Glutamatergic neuron (in vitro differentiated cells): ENCODE results near the gene ZFC3H1. TPM values are rescaled to one million over a fixed set of nuclear protein-coding genes. Genes with fewer than 3 reads are reported as not detected.
A peak's percentile ranks its signal among the peaks of the same experiment; 100 is the strongest.

Experiments
- DNase-seq: peaks from one replicate; pipeline ENCODE4 v3.0.0; 2022
- H3K27ac Mint-ChIP-seq: one replicate; pipeline ENCODE4 v1.8.0; 2020; ENCODE audit warnings: mild to moderate bottlenecking, mixed read lengths, inconsistent platforms; ENCODE audit not compliant: unreplicated experiment
- H3K27me3 Mint-ChIP-seq: one replicate; pipeline ENCODE4 v1.8.0; 2020; ENCODE audit warnings: mild to moderate bottlenecking, moderate library complexity, mixed read lengths, inconsistent platforms; ENCODE audit not compliant: unreplicated experiment
- H3K36me3 Mint-ChIP-seq: one replicate; pipeline ENCODE4 v1.8.0; 2020; ENCODE audit warnings: mild to moderate bottlenecking, mixed read lengths, inconsistent platforms; ENCODE audit not compliant: unreplicated experiment
- H3K4me1 Mint-ChIP-seq: one replicate; pipeline ENCODE4 v1.8.0; 2020; ENCODE audit warnings: mild to moderate bottlenecking, low read depth, mixed read lengths, inconsistent platforms; ENCODE audit not compliant: unreplicated experiment
- H3K4me3 Mint-ChIP-seq: one replicate; pipeline ENCODE4 v1.8.0; 2020; ENCODE audit warnings: mild to moderate bottlenecking, mixed read lengths, inconsistent platforms; ENCODE audit not compliant: unreplicated experiment
- H3K9me3 Mint-ChIP-seq: one replicate; pipeline ENCODE4 v1.8.0; 2020; ENCODE audit warnings: mild to moderate bottlenecking, moderate library complexity, mixed read lengths, inconsistent platforms; ENCODE audit not compliant: unreplicated experiment
- total RNA-seq: library from RNA; stranded (reverse); fragmentation: NEBNext Ultra II Directional; extraction: Animal tissue kit (Norgen Biotek cat#: 25700); gene quantifications from one replicate; pipeline ENCODE4 v1.2.1, GENCODE V29; 2021; ENCODE audit not compliant: unreplicated experiment
- TF ChIP-seq, protein P1 (sequence below): fragments of 200-600 bp; sonication (generic); IDR thresholded peaks from one replicate; pipeline ENCODE4 v1.5.0; 2021; ENCODE audit not compliant: partially characterized antibody, unreplicated experiment

The ZFC3H1 gene
- total RNA-seq, 1 donor from 2014 or later, result 66.7 TPM

DNA sequence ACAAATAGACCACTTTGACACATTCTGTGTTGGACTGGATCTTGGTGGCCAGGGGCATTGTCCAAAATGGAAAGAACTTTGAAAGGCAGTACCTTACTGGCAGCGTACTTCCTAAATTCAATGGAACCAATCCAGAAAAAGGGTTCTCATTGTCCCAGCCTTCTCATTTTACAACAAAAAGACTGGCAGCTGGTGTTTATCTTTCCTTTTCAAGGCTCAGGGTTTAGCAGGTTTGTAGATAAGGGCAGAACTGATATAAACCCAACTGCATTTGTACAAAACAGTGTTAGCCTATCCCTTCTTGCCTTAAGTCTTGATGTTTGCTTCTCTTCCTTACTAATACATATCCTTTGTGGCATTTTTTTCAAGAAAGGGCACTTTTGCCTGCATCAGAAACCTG, 8.2 kb upstream of the ZFC3H1 start:
- Mint-ChIP-seq H3K4me1 (peaks cover 6% of the 10 kb centered on the region), H3K27ac (peak overlapping the region; percentile 23), H3K9me3 (peaks cover 2% of the 10 kb centered on the region), H3K36me3 (no peaks in the 10 kb centered on the region), H3K4me3 (no peak overlapping the region), H3K27me3 (no peaks in the 10 kb centered on the region)
- TF ChIP-seq, protein P1, sequence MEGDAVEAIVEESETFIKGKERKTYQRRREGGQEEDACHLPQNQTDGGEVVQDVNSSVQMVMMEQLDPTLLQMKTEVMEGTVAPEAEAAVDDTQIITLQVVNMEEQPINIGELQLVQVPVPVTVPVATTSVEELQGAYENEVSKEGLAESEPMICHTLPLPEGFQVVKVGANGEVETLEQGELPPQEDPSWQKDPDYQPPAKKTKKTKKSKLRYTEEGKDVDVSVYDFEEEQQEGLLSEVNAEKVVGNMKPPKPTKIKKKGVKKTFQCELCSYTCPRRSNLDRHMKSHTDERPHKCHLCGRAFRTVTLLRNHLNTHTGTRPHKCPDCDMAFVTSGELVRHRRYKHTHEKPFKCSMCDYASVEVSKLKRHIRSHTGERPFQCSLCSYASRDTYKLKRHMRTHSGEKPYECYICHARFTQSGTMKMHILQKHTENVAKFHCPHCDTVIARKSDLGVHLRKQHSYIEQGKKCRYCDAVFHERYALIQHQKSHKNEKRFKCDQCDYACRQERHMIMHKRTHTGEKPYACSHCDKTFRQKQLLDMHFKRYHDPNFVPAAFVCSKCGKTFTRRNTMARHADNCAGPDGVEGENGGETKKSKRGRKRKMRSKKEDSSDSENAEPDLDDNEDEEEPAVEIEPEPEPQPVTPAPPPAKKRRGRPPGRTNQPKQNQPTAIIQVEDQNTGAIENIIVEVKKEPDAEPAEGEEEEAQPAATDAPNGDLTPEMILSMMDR, result no peak
- no peak for DNase-seq

GRCh38 chr12:71671311-71671710, 7.7 kb upstream of the ZFC3H1 start:
- Mint-ChIP-seq H3K36me3 (no peaks in the 10 kb centered on the region), H3K9me3 (peaks cover 2% of the 10 kb centered on the region), H3K4me1 (peaks cover 6% of the 10 kb centered on the region), H3K27ac (no peak overlapping the region), H3K27me3 (no peaks in the 10 kb centered on the region), H3K4me3 (no peak overlapping the region)
- no peak for DNase-seq
- TF ChIP-seq, protein P1, result no peak

DNA sequence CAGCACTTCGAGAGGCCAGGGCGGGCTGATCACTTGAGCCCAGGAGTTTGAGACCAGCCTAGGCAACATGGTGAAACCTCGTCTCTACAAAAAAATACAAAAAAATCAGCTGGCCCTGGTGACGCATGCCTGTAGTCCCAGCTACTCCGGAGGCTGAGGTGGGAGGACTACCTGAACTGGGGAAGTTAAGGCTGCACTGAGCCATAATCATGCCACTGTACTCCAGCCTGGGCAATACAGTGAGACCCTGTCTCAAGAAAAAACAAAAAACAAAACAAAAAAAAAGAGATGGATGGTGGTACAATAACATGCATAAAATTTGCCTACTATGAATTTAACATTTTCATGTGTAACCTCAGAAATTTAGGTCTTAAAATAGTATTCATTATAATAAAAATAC, 2.6 kb upstream of the ZFC3H1 start:
- Mint-ChIP-seq H3K9me3 (peaks cover 14% of the 10 kb centered on the region), H3K27me3 (peaks cover 16% of the 10 kb centered on the region), H3K4me1 (peaks cover 14% of the 10 kb centered on the region), H3K4me3 (no peak overlapping the region), H3K27ac (no peak overlapping the region), H3K36me3 (no peaks in the 10 kb centered on the region)
- TF ChIP-seq, protein P1, result no peak
- no peak for DNase-seq

DNA sequence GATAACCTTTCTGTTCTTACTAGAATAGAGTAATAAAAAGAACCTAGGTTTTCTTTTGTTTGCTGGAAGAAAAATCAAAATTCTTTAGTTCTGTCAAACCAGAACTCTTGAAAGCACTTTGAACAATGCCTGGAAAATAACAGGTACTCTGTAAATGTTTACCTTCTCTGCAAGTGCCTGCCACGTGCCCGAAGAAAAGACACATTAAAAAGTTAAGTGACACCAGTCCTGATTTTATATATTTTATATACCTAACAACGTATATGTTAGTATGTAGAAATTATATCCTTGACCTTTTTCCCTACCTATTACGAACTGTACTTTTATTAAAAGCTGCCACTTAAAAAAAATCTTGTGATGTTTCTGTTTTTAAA, 1.4 kb upstream of the ZFC3H1 start:
- H3K36me3 Mint-ChIP-seq, result no peaks in the 10 kb centered on the region
- peaks cover 16% of the 10 kb centered on the region for H3K27me3 Mint-ChIP-seq
- H3K4me1 Mint-ChIP-seq, result peaks cover 14% of the 10 kb centered on the region
- DNase-seq, result no peak
- TF ChIP-seq, protein P1, result no peak
- H3K27ac Mint-ChIP-seq, result peak overlapping the region; percentile 99
- H3K4me3 Mint-ChIP-seq, result peak overlapping the region; percentile 93
- H3K9me3 Mint-ChIP-seq, result peaks cover 14% of the 10 kb centered on the region

GRCh38 chr12:71664411-71665089, 902 bp upstream of the ZFC3H1 start:
- DNase-seq, result no peak
- Mint-ChIP-seq H3K36me3 (no peaks in the 10 kb centered on the region), H3K27me3 (peaks cover 16% of the 10 kb centered on the region), H3K27ac (peak overlapping the region; percentile 99), H3K4me3 (peak overlapping the region; percentile 93), H3K9me3 (peaks cover 14% of the 10 kb centered on the region), H3K4me1 (peaks cover 14% of the 10 kb centered on the region)
- TF ChIP-seq, protein P1, result no peak
